H1 (cell line): Measurements from ENCODE around the gene SMARCD2. TPM values are rescaled to one million over a fixed set of nuclear protein-coding genes. Genes with fewer than 3 reads are reported as not detected.

ENCODE experiments used
- CTCF ChIA-PET: fragments of 300-600 bp; sonication (Branson Sonifier 250); formaldehyde crosslinking; loops from one replicate; lab custom pipeline; 2021; ENCODE audit not compliant: partially characterized antibody; lab: Charles Lee
- POLR2A ChIA-PET: fragments of 300-600 bp; sonication (Branson Sonifier 250); formaldehyde crosslinking; loops from one replicate; lab custom pipeline; 2021; ENCODE audit warnings: inconsistent platforms; ENCODE audit not compliant: partially characterized antibody; lab: Charles Lee
- DNase-seq, 2 experiments: peaks; one replicate each; pipeline versions ENCODE4 v3.0.0 to v3.0.0-alpha.2; 2010 to 2022; ENCODE audit warnings: low spot score in 2 of 2, low read depth in 1 of 2, mixed read lengths in 1 of 2
- FAIRE-seq: peaks from 2 replicates; lab custom pipeline; 2011; peaks lifted over from hg19 to GRCh38; lab: Jason Lieb, UNC
- H2AFZ ChIP-seq: 2 replicates; pipeline ENCODE4 v1.8.1; 2012; ENCODE audit warnings: low read length, inconsistent platforms
- H2AK5ac ChIP-seq: 2 replicates; pipeline ENCODE4 v1.6.1; 2013; ENCODE audit warnings: low read depth, low read length
- H2BK120ac ChIP-seq: replicated peaks from 2 replicates; pipeline ENCODE3; 2013; ENCODE audit warnings: low read depth, low read length, inconsistent platforms
- H2BK12ac ChIP-seq: 2 replicates; pipeline ENCODE4 v1.6.1; 2013; ENCODE audit warnings: low read depth, low read length
- H2BK15ac ChIP-seq: 2 replicates; pipeline ENCODE4 v1.6.1; 2013; ENCODE audit warnings: low read length
- H2BK20ac ChIP-seq: 2 replicates; pipeline ENCODE4 v1.6.1; 2013; ENCODE audit warnings: low read length
- H2BK5ac ChIP-seq: 2 replicates; pipeline ENCODE4 v1.6.1; 2013; ENCODE audit warnings: low read depth, low read length
- H3K14ac ChIP-seq: 2 replicates; pipeline ENCODE4 v1.6.1; 2013; ENCODE audit warnings: inconsistent platforms; ENCODE audit not compliant: insufficient read length
- H3K18ac ChIP-seq: 2 replicates; pipeline ENCODE4 v1.6.1; 2013; ENCODE audit warnings: low read length; ENCODE audit errors: extremely low read depth
- H3K23ac ChIP-seq: 2 replicates; pipeline ENCODE4 v1.6.1; 2013; ENCODE audit warnings: inconsistent platforms; ENCODE audit not compliant: insufficient read length
- H3K23me2 ChIP-seq: 2 replicates; pipeline ENCODE4 v1.6.1; 2013; ENCODE audit warnings: low read depth, low read length
- H3K27ac ChIP-seq: 2 replicates; pipeline ENCODE4 v1.6.1; 2011; ENCODE audit warnings: low read depth, low read length, inconsistent platforms
- H3K27me3 ChIP-seq, 4 experiments: replicated peaks in 1 of 4; 1 replicate in 1 of 4; 2 replicates in 3 of 4; pipeline versions ENCODE4 v1.6.1 to v1.8.1; 2011 to 2013; ENCODE audit warnings: low read length in 3 of 4, mild to moderate bottlenecking in 3 of 4, inconsistent platforms in 2 of 4, mixed read lengths in 2 of 4, moderate library complexity in 1 of 4; ENCODE audit not compliant: control insufficient read depth in 3 of 4, insufficient read depth in 3 of 4; ENCODE audit errors: extremely low read depth in 1 of 4
- H3K36me3 ChIP-seq, 4 experiments: 2 replicates each; pipeline versions ENCODE4 v1.6.1 to v1.8.1; 2011 to 2013; ENCODE audit warnings: mild to moderate bottlenecking in 4 of 4, low read length in 3 of 4, moderate library complexity in 2 of 4, control low read depth in 1 of 4, inconsistent platforms in 1 of 4; ENCODE audit not compliant: insufficient read depth in 4 of 4, control insufficient read depth in 2 of 4
- H3K4ac ChIP-seq: replicated peaks from 2 replicates; pipeline ENCODE3; 2013; ENCODE audit warnings: low read length, low read depth, mixed read lengths, inconsistent platforms; ENCODE audit not compliant: insufficient read length
- H3K4me1 ChIP-seq, 4 experiments: replicated peaks in 1 of 4; 1 replicate in 1 of 4; 2 replicates in 3 of 4; pipeline versions ENCODE4 v1.6.1 to v1.8.1; 2011 to 2013; ENCODE audit warnings: low read length in 3 of 4, inconsistent platforms in 2 of 4, mixed read lengths in 1 of 4; ENCODE audit not compliant: insufficient read depth in 4 of 4, control insufficient read depth in 3 of 4
- H3K4me2 ChIP-seq, 2 experiments: 2 replicates each; pipeline versions ENCODE4 v1.6.1 to v1.8.1; 2011 to 2013; ENCODE audit warnings: low read depth in 2 of 2, low read length in 2 of 2, control low read depth in 1 of 2, inconsistent platforms in 1 of 2, mild to moderate bottlenecking in 1 of 2; ENCODE audit not compliant: insufficient read depth in 1 of 2
- H3K4me3 ChIP-seq, 4 experiments: fragments of 200-600, 300-600 bp in 1 of 4; sonication (generic), shearing (Covaris generic), sonication (Bioruptor Twin) in 1 of 4; 2 replicates each; pipeline versions ENCODE4 v1.5.1 to v1.8.1; 2011 to 2016; ENCODE audit warnings: low read length in 4 of 4, low read depth in 3 of 4, control low read depth in 2 of 4, inconsistent platforms in 2 of 4, mild to moderate bottlenecking in 2 of 4, mixed read lengths in 1 of 4, moderate library complexity in 1 of 4; ENCODE audit not compliant: insufficient read depth in 2 of 4; ENCODE audit errors: extremely low read depth in 1 of 4
- H3K56ac ChIP-seq: replicated peaks from 2 replicates; pipeline ENCODE3; 2013; ENCODE audit warnings: low read depth, mild to moderate bottlenecking, mixed read lengths, low read length, inconsistent platforms; ENCODE audit not compliant: insufficient read length
- H3K79me1 ChIP-seq: 2 replicates; pipeline ENCODE4 v1.6.1; 2013; ENCODE audit warnings: low read depth, low read length, control low read depth
- H3K79me2 ChIP-seq, 2 experiments: 2 replicates each; pipeline versions ENCODE4 v1.6.1 to v1.8.1; 2012 to 2013; ENCODE audit warnings: low read length in 2 of 2, mild to moderate bottlenecking in 2 of 2, inconsistent platforms in 1 of 2; ENCODE audit not compliant: insufficient read depth in 2 of 2, control insufficient read depth in 1 of 2
- H3K9ac ChIP-seq, 4 experiments: replicated peaks in 1 of 4; 1 replicate in 1 of 4; 2 replicates in 3 of 4; pipeline versions ENCODE4 v1.6.1 to v1.8.1; 2011 to 2013; ENCODE audit warnings: low read depth in 3 of 4, low read length in 3 of 4, control low read depth in 2 of 4, mild to moderate bottlenecking in 2 of 4, moderate library complexity in 2 of 4, inconsistent platforms in 1 of 4; ENCODE audit errors: extremely low read depth in 1 of 4
- H3K9me3 ChIP-seq, 2 experiments: 2 replicates each; pipeline versions ENCODE4 v1.6.1 to v1.8.1; 2012 to 2013; ENCODE audit warnings: mild to moderate bottlenecking in 2 of 2, moderate library complexity in 2 of 2, control low read depth in 1 of 2, inconsistent platforms in 1 of 2, low read depth in 1 of 2, low read length in 1 of 2, mixed read lengths in 1 of 2; ENCODE audit not compliant: insufficient read depth in 2 of 2
- H4K20me1 ChIP-seq, 2 experiments: replicated peaks in 1 of 2; 2 replicates each; pipeline versions ENCODE3 to v1.8.1; 2011 to 2013; ENCODE audit warnings: inconsistent platforms in 2 of 2, low read length in 2 of 2, mild to moderate bottlenecking in 1 of 2; ENCODE audit not compliant: insufficient read depth in 2 of 2, control insufficient read depth in 1 of 2
- H4K5ac ChIP-seq: 2 replicates; pipeline ENCODE4 v1.6.1; 2013; ENCODE audit warnings: low read length, low read depth, mixed read lengths, inconsistent platforms; ENCODE audit not compliant: insufficient read length
- H4K8ac ChIP-seq: 2 replicates; pipeline ENCODE4 v1.8.0; 2013; ENCODE audit warnings: mild to moderate bottlenecking, moderate library complexity, low read length, inconsistent platforms; ENCODE audit not compliant: insufficient read depth; ENCODE audit errors: extremely low read depth
- H4K91ac ChIP-seq: replicated peaks from 2 replicates; pipeline ENCODE3; 2013; ENCODE audit warnings: low read length, mixed read lengths, inconsistent platforms; ENCODE audit not compliant: insufficient read length
- E2F6 ChIP-seq: IDR thresholded peaks from 2 replicates; pipeline ENCODE4 v1.6.1; 2012; ENCODE audit warnings: inconsistent platforms
- SAP30 ChIP-seq: fragments of 300-600 bp; sonication (generic); IDR thresholded peaks from 2 replicates; pipeline ENCODE4 v1.7.1; 2012; ENCODE audit warnings: low read length, moderate library complexity, mild to moderate bottlenecking, inconsistent platforms; ENCODE audit not compliant: insufficient read depth, insufficient replicate concordance
- WGBS, 2 experiments: shearing (Covaris generic) in 1 of 2; methylation state at CpG; one replicate each; pipeline versions ENCODE4 v1.1.6 to v1.1.7; 2013 to 2015; ENCODE audit warnings: low lambda C conversion rate in 2 of 2, mixed read lengths in 2 of 2, inconsistent platforms in 1 of 2, low coverage in 1 of 2, missing lambda C conversion rate in 1 of 2; ENCODE audit not compliant: insufficient replicate concordance in 2 of 2, insufficient coverage in 1 of 2, insufficient read length in 1 of 2; ENCODE audit errors: extremely low coverage in 1 of 2, missing lambda C conversion rate in 1 of 2; 5-methylcytosine and 5-hydroxymethylcytosine counted together
- polyA plus RNA-seq, 7 experiments: library from polyadenylated mRNA; depleted of rRNA in 3 of 7; stranded (reverse) in 5 of 7; unstranded in 2 of 7; fragments of >200 nt in 5 of 7; fragments of 200-250 nt in 2 of 7; gene quantifications; 1 replicate in 5 of 7; 2 replicates in 1 of 7; 4 replicates in 1 of 7; pipeline versions ENCODE4 v1.2.1 to v1.2.3, GENCODE V29; 2011 to 2013; ENCODE audit warnings: missing spikeins in 2 of 7, mixed read lengths in 2 of 7
- total RNA-seq: library from RNA; stranded (reverse); fragmentation: NEBNext Ultra II Directional; extraction: Animal tissue kit (Norgen Biotek cat#: 25700); gene quantifications from 2 replicates; pipeline ENCODE4 v1.2.1, GENCODE V29; 2021

SMARCD2 gene
- total and polyA plus RNA-seq, 2 of the 8 experiments (the other 6 are each of a cell fraction or from before 2014, with no cell fraction given) = 90.0 to 92.2 TPM

DNA sequence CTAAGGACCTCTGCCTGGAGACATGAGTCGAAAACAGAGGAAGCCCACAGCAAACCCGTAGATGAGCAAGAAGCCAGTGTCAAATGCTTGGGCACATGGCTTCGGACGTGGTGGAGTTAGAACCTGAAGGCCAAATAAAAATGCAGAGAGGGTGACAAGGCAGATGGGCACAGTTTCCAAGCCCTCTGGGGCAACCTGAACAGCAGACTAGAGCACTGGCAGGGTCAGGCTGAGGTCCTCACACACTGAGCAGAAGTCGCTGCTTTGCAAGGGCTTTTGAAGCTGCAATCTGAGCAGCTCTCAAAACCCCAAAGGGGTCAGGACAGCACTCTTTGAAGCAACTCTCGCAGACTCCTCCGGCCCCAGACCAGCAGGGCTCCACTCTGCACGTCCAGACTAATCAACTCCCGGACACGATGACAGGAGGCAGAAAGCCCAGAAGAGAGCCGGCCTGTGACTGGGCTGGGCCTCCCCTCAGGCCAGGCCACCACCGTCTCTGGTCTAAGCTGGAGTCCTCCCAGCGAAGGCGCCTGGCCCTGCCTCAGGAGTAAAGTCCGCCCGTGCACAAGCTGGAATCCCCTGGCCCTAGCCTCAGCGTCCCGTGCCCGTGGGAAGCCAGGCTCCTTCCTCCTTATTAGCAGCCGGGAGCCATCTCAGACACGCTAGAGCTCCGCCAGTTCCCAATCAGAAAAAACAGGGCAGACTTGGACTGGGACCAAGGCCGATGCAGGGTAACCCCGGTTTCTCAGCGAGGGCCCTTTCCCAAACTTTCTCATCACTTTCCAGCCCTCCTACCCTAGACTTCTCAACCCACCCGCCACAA, 924 bp downstream of the SMARCD2 start:
- peaks cover 3 to 28% (median 26%) of the 10 kb centered on the region in 4 experiments for H3K4me1 ChIP-seq
- no peak overlapping the region for H3K14ac ChIP-seq
- H3K4me2 ChIP-seq = peak overlapping the region; percentile 93
- 22% methylated on average over 26 of the region's 26 CpGs; no CpG with 5 or more reads in 1 of the 2 experiments for WGBS, 2 experiments
- peaks cover 0 to 4% (median 1%) of the 10 kb centered on the region in 4 experiments; a peak in 2 of 7 replicates for H3K27me3 ChIP-seq
- H3K18ac ChIP-seq = peak overlapping the region; percentile 24
- H3K4me3 ChIP-seq = peak overlapping the region; percentile 76 to 97 (median 83)
- peak overlapping the region; percentile 68; the same call in 1 of the 2 replicates for H2BK12ac ChIP-seq
- DNase-seq = no peak
- H3K79me1 ChIP-seq = peaks cover 20% of the 10 kb centered on the region
- no peak for FAIRE-seq
- peak overlapping the region; percentile 73 for H3K56ac ChIP-seq
- no peak overlapping the region for H2BK20ac ChIP-seq
- H2BK5ac ChIP-seq = peak overlapping the region; percentile 73; the same call in 1 of the 2 replicates
- H2BK120ac ChIP-seq = no peak overlapping the region
- POLR2A ChIA-PET = interaction anchor here (0.7 to 27.8 kb wide), 3 partner anchors 9 to 68 kb away, joined by 3 to 593 read pairs (median 13); partner anchors contain the start of genes CCDC47, DDX42, FTSJ3 and PSMC5
- H2AK5ac ChIP-seq = peak overlapping the region; percentile 55; the same call in 1 of the 2 replicates
- no peak for TF ChIP-seq E2F6
- TF ChIP-seq SAP30 = peak; percentile 7
- TF ChIP-seq, all 59 proteins: peak for 1
- no peak overlapping the region for H3K23ac ChIP-seq
- peak overlapping the region; percentile 8 to 81 (median 73) for H3K9ac ChIP-seq
- no peak overlapping the region for H3K27ac ChIP-seq
- peaks cover 0 to 3% (median 1%) of the 10 kb centered on the region in 4 experiments; a peak in 2 of 8 replicates for H3K36me3 ChIP-seq
- H4K20me1 ChIP-seq = peaks cover 1 to 4% of the 10 kb centered on the region in 2 experiments
- no peak overlapping the region for H4K5ac ChIP-seq
- H2AFZ ChIP-seq = no peak overlapping the region
- no peak overlapping the region for H4K8ac ChIP-seq
- H3K23me2 ChIP-seq = peaks cover 8% of the 10 kb centered on the region
- CTCF ChIA-PET = interaction anchor here (0.6 to 1.4 kb wide), 6 partner anchors 9 to 176 kb away, joined by 3 to 7 read pairs (median 4); partner anchors contain the start of gene PSMC5
- peak overlapping the region; percentile 14 for H4K91ac ChIP-seq
- peak overlapping the region; percentile 8 for H3K4ac ChIP-seq
- H3K79me2 ChIP-seq = peaks cover 11 to 42% of the 10 kb centered on the region in 2 experiments
- H2BK15ac ChIP-seq = peak overlapping the region; percentile 18; the same call in 1 of the 2 replicates
- H3K9me3 ChIP-seq = no peaks in the 10 kb centered on the region
